ENCODE measurements around the gene USP22.

USP22 gene

DNA sequence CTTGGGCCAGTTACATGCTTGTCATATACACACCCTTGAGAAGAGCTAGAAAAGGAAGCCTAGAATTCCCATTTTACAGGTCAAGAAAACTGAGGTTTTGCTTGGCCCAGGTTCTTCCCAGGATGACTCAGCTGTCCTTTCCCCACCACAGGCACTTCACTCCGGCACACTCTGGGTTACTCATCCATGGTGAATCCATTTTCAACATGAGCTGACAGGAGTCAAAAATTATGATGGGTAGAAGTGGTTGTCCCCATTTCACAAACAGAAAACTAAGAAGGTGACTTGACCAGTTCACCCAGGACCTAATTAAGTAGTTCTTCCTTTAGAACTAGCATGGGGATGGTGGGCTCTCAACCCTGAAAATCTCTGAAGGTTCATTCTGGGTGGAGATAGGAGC, 67.2 kb downstream of the USP22 start:
- DNase-seq (ENCODE audit: low read depth), result peak; percentile 10
- TF ChIP-seq, protein P1, sequence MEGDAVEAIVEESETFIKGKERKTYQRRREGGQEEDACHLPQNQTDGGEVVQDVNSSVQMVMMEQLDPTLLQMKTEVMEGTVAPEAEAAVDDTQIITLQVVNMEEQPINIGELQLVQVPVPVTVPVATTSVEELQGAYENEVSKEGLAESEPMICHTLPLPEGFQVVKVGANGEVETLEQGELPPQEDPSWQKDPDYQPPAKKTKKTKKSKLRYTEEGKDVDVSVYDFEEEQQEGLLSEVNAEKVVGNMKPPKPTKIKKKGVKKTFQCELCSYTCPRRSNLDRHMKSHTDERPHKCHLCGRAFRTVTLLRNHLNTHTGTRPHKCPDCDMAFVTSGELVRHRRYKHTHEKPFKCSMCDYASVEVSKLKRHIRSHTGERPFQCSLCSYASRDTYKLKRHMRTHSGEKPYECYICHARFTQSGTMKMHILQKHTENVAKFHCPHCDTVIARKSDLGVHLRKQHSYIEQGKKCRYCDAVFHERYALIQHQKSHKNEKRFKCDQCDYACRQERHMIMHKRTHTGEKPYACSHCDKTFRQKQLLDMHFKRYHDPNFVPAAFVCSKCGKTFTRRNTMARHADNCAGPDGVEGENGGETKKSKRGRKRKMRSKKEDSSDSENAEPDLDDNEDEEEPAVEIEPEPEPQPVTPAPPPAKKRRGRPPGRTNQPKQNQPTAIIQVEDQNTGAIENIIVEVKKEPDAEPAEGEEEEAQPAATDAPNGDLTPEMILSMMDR (conservative IDR thresholded peaks at IDR 0.05; ENCODE audit: low read length), result no peak
- H3K4me3 ChIP-seq (ENCODE audit: low read length), result no peak overlapping the region

DNA sequence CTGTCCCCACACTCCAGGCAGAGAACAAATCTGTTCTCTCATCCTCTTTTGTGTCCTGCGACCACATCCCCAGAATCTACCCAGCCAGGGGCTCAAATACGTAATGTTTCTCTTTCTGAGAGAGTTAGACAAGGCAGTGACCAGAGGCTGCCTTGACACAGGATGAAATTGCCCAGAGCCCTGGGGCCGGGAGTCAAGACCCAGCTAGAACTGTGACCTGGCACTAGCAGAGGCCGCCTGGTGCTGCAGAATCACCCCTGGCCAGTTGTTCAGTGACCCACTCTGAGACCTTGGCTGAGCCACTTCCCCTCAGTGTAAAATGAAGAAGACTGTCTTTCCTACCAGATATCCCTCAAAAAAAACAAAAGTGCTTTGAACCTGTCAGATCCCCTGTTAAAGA, 72.5 kb downstream of the USP22 start:
- TF ChIP-seq, protein P1 (conservative IDR thresholded peaks at IDR 0.05; ENCODE audit: low read length), result no peak
- H3K4me3 ChIP-seq (ENCODE audit: low read length), result no peak overlapping the region
- DNase-seq (ENCODE audit: low read depth), result no peak

DNA sequence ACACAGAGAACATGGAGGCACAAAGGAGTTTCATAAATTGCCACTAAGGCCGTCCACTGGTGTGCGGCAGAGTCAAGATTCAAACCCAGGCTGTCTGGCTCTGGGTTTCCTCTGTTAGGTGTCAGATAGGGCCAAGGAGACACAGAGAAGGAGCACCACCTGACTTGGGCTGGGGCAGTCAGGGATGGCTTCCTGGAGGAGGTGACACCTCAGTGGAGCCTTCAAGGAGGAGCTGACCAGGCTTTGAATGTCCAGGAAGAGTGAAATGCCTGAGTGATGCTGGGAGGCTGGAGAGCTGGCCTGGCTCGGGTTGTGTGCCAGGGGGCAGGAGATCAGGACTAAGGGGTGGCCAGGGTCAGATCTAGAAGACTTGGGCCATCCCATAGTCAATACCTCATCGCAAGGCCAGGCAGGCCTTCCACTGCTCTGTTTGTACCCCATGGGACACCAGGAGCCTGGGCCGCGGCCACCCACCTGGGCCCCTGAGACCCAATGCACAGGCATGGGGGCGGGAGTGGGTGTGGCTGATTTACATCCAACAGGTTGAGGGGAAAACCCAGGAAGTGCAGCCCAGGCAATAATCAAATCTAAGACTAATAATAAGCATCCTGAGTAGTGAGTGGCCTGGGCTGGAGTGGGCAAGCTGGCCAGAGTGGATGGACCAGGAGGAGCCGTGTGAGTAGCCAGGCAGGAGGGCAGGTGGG, 73.7 kb downstream of the USP22 start:
- no peak for DNase-seq (ENCODE audit: low read depth)
- TF ChIP-seq, protein P1 (conservative IDR thresholded peaks at IDR 0.05; ENCODE audit: low read length), result no peak
- H3K4me3 ChIP-seq (ENCODE audit: low read length), result no peak overlapping the region

DNA sequence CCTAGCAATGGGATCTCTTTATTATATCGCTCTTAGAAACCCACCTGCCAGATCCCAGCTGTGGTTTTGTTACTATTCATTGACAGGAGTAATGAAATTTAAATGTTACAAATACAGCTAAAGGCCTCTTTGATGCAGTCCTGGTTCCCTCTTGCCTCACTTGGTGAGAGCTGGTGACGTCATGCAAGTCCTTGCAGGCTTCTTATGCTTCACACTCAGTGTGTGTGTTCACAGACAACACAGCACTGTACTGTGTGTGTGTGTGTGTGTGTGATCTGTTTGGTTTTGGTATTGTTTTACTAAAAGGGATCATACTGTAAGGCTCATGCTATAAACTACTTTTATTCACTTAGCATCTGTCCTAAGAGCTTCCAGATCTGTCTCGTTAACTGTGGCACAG, 75.0 kb downstream of the USP22 start:
- H3K4me3 ChIP-seq (ENCODE audit: low read length), result no peak overlapping the region
- TF ChIP-seq, protein P1 (conservative IDR thresholded peaks at IDR 0.05; ENCODE audit: low read length), result no peak
- no peak for DNase-seq (ENCODE audit: low read depth)

DNA sequence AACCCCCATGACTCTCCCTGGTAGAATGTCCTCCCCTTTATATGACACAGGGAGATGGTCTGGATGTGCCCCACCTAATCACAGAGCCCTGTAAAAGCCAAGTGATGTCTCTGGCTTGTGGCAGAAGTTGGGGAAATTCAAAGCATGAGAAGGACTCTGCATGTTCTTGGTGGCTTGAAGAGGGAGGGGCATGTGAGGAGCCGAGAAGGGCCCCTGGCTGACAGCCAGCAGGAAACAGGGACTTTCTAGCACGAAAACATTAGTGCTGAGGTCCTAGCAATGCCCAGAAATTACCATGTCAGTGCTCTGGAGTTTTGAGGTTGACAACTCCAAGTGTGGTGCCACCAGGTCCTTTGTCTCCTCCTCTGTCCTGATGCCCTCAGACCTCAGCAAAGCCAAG, 75.9 kb downstream of the USP22 start:
- TF ChIP-seq, protein P1 (conservative IDR thresholded peaks at IDR 0.05; ENCODE audit: low read length), result no peak
- no peak for DNase-seq (ENCODE audit: low read depth)
- H3K4me3 ChIP-seq (ENCODE audit: low read length), result no peak overlapping the region

DNA sequence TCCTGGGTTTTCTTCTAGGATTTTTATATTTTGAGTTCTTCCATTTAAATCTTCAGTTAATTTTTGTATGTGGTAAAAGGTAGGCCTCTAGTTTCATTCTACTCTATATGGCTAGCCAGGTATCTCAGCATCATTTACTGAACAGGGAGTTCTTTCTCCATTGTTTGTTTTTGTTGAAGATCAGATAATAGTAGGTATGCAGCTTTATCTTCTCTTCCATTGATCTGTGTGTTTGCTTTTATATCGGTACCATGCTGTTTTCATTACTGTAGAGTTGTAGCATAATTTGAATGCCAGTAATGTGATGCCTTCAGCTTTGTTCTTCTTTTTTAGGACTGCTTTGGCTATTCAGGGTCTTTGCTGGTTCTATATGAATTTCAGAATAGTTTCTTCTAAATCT, 77.3 kb downstream of the USP22 start:
- TF ChIP-seq, protein P1 (conservative IDR thresholded peaks at IDR 0.05; ENCODE audit: low read length), result no peak
- H3K4me3 ChIP-seq (ENCODE audit: low read length), result no peak overlapping the region
- DNase-seq (ENCODE audit: low read depth), result no peak

DNA sequence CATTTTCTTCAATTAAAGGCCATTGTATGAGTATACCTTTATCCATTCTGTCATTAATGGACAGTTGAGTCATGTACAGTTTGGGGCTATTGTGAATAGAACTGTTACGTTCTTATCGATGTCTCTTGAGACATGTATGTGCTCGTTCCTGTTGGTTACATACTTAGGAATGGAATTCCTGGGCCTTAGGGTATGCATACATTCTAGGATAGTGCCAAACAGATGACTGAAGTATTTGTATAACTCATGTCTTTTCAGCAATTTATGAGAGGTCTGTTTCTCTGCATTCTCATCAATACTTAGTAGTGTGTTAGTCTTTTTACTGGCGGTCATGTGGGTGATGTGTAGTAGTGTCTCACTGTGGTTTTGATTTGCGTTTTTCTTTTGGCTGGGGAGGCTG, 81.2 kb downstream of the USP22 start:
- DNase-seq (ENCODE audit: low read depth), result peak; percentile 35
- TF ChIP-seq, protein P1 (conservative IDR thresholded peaks at IDR 0.05; ENCODE audit: low read length), result no peak
- no peak overlapping the region for H3K4me3 ChIP-seq (ENCODE audit: low read length)
